ENCODE measurements around the gene CLOCK. TPM values are rescaled to one million over a fixed set of nuclear protein-coding genes. Genes with fewer than 3 reads are reported as not detected.

CLOCK gene
- total and polyA plus RNA-seq, 12 donors, result 6.9 to 37.0 (median 27.9) TPM

DNA sequence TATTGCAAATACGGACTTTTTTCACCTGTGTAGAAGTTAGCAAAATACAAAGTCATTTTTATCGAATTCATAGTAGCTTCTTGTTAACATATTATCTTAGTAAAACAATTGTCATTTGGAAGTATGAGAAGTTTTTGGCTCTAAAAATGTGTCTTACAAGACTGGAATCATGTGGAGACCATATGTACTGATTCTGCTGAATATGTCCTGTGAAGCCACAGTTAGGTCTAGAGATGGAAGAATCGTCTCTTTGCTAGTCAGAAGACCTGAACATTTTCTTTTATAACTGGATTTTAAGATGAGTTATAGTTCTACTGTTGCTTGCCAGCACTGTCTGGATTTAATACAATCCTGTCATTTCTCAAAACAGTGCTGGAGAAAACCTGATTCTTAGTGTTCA lies 121.9 kb downstream of the CLOCK start:
- H3K27ac ChIP-seq, result no peak overlapping the region
- no peak overlapping the region for H3K4me3 ChIP-seq
- WGBS, 4 donors, result 70 to 80% (median 75%) methylated on average over 3 of the region's 3 CpGs
- DNase-seq, result no peak
- H3K36me3 ChIP-seq (replicated peaks in 1 of 2), result peaks cover 0 to 86% of the 10 kb centered on the region in 2 donors
- no peaks in the 10 kb centered on the region for H3K4me1 ChIP-seq (replicated peaks in 1 of 2)
- H3K27me3 ChIP-seq, result no peaks in the 10 kb centered on the region
- intact Hi-C loops (cut with DNase I), result no loop called here
- no peak for TF ChIP-seq CTCF (IDR thresholded peaks at IDR 0.05)
- TF ChIP-seq POLR2A (IDR thresholded peaks at IDR 0.05), result no peak
- H3K9me3 ChIP-seq (replicated peaks in 1 of 3), result no peaks in the 10 kb centered on the region

- 78 to 92% (median 83%) methylated on average over 3 of the region's 3 CpGs for WGBS, 4 donors
- no peaks in the 10 kb centered on the region for H3K9me3 ChIP-seq (replicated peaks in 1 of 3)
- no peaks in the 10 kb centered on the region for H3K27me3 ChIP-seq
- intact Hi-C loops (cut with DNase I), result no loop called here
- no peak for DNase-seq
- H3K36me3 ChIP-seq (replicated peaks in 1 of 2), result peaks cover 0 to 74% of the 10 kb centered on the region in 2 donors
- H3K4me1 ChIP-seq (replicated peaks in 1 of 2), result peaks cover 0 to 6% of the 10 kb centered on the region in 2 donors
- TF ChIP-seq POLR2A (IDR thresholded peaks at IDR 0.05), result no peak
- no peak for TF ChIP-seq CTCF (IDR thresholded peaks at IDR 0.05)
- no peak overlapping the region for H3K27ac ChIP-seq
- no peak overlapping the region for H3K4me3 ChIP-seq
Observed at GRCh38 chr4:55416176-55416575, 130.5 kb downstream of the CLOCK start.

DNA sequence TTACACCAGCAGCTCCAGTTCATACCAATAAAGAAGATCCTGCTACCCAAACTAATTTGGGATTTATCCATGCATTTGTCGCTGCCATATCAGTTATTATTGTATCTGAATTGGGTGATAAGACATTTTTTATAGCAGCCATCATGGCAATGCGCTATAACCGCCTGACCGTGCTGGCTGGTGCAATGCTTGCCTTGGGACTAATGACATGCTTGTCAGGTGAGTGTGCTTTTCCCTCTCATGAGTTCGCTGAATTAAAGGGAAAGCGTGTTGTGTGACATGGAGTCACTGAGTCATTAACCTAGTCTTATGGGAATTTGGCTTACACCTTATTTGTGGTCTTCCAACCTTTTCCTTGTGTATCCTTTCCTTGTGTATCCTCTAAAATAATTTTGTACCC lies 135.1 kb downstream of the CLOCK start:
- intact Hi-C loops (cut with DNase I), result no loop called here

GRCh38 chr4:55410431-55410830 lies 136.3 kb downstream of the CLOCK start:
- Histone ChIP-seq H3K9me3 (replicated peaks in 1 of 3) (no peaks in the 10 kb centered on the region), H3K27ac (no peak overlapping the region), H3K4me3 (no peak overlapping the region), H3K27me3 (no peaks in the 10 kb centered on the region), H3K36me3 (replicated peaks in 1 of 2) (peaks cover 0 to 34% of the 10 kb centered on the region in 2 donors), H3K4me1 (replicated peaks in 1 of 2) (peaks cover 0 to 30% of the 10 kb centered on the region in 2 donors)
- TF ChIP-seq CTCF (IDR thresholded peaks at IDR 0.05), result no peak
- TF ChIP-seq POLR2A (IDR thresholded peaks at IDR 0.05), result no peak
- WGBS, 4 donors, result 83 to 98% (median 94%) methylated on average over 8 of the region's 8 CpGs
- DNase-seq, result no peak
- intact Hi-C loops (cut with DNase I), result no loop called here

More for the DNA sequence above, 135.1 kb downstream of the CLOCK start:
- TF ChIP-seq POLR2A (IDR thresholded peaks at IDR 0.05) (no peak), CTCF (IDR thresholded peaks at IDR 0.05) (no peak)
- 91 to 98% (median 97%) methylated on average over 6 of the region's 6 CpGs for WGBS, 4 donors
- H3K4me1 ChIP-seq (replicated peaks in 1 of 2), result peaks cover 0 to 28% of the 10 kb centered on the region in 2 donors
- DNase-seq, result no peak
- no peaks in the 10 kb centered on the region for H3K27me3 ChIP-seq
- no peak overlapping the region for H3K27ac ChIP-seq
- peaks cover 0 to 35% of the 10 kb centered on the region in 2 donors for H3K36me3 ChIP-seq (replicated peaks in 1 of 2)
- H3K9me3 ChIP-seq (replicated peaks in 1 of 3), result no peaks in the 10 kb centered on the region
- no peak overlapping the region for H3K4me3 ChIP-seq

All from adrenal gland (tissue), 12 donors.